ENCODE results near the gene PRCD.
"Not testable (repeated sequence)": the region's sequence is repeated elsewhere in the genome, so short reads cannot be mapped to it uniquely, and the experiment has no call there.

The PRCD gene

GRCh38 chr17:76528528-76529223 lies 11.2 kb upstream of the PRCD start:
- DNase-seq: no peak

GRCh38 chr17:76529224-76530094 lies 10.4 kb upstream of the PRCD start:
- no peak for DNase-seq

- DNase-seq: no peak
Measured at GRCh38 chr17:76530095-76530723, 9.6 kb upstream of the PRCD start.

- DNase-seq: no peak
Measured at GRCh38 chr17:76530811-76531485, 8.9 kb upstream of the PRCD start.

DNA sequence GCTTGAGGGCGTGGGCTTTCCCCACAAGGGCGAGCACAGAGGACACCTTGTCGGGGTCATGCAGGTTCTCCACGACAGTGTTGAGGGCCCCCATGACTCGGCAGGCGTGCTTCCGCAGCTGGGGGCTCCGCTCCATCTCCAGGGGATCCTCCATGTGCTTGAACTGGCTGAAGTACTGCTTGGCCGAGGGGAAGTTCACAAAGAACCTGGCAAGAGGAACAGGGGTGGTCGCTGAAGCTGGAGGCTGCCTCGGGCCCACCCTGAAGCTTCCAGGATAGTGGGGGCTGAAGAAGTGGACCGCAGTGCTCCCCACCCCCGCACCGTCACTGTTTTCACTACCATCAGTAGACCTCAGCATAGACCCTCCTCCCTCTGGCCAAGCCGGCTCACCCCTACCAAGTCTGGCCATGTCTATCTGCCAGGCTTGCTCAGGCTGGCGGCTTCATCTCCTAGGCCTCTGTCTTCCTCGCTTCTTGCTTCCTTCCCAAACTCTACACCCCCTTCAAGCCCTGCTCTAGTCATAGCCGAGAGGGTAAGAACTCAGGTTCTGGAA lies 8.3 kb upstream of the PRCD start:
- no peak for DNase-seq

- no peak for DNase-seq
Measured at GRCh38 chr17:76532072-76532651, 7.7 kb upstream of the PRCD start.

DNA sequence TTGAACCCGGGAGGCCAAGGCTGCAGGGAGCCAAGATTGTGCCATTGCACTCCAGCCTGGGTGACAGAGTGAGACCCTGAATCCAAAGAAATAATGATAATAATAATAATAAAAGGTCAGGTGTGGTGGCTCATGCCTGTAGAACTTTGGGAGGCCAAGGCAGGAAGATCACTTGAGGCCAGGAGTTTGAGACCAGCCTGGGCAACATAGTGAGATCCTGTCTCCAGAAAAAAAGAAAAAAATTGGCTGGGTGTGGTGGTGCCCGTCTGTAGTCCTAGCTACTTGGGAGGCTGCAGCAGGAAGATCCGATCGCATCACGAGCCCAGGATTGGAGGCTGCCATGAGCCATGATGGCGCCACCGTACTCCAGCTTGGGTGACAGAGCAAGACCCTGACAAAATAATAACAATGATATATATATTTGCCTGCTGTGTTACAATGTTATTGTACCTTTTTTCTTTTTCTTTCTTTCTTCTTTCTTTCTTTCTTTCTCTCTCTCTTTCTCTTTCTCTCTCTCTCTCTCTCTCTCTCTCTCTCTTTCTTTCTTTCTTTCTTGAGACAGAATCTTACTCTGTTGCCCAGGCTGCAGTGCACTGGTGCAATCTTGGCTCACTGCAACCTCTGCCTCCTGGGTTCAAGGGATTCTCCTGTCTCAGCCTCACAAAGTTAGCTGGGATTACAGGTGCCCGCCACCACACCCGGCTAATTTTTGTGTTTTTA lies 6.0 kb upstream of the PRCD start:
- DNase-seq: not testable (repeated sequence)

DNA sequence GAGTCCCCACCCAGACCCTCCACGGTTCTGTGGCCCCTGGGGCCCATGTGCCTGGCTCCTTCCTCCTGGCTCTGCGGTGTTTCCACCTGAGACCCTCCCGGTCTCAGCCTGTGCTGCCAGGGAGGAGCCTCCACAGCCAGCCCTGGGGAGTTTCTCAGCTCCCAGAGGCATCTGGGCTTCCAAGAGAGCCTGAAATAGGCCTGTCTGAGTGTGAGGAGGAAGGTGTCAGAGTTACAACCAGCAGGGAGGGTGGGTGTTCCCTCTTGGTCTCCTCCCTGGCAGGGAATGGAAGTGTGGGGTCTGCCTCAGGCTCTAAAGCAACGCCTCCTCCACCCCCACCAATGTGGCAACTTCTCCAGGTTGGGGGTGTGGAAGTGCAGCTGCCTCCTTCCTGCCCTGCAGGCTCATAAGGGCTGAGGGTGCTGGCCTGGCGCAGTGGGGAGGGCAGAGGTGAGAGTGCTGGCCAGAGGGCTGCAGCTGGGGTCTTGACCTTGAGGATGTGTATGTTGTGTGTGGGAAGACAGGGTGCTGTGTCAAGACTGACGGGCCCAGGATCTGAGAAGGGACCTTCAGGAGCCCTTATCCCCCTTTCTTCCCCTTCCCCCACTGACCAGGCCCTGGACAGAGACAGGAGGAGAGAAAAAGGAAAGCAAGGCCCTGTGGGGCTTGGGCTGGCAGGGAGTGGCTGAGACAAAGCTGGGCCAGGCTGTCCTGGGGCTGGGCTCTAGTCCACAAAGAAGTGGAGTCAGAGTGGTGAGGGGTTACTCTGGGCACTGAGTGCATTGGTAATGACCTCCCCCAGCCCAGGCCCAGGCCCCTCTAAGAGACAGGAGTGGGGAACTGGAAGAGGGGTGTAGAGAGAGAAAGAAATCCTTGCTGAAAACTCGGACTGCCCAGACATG lies 4.8 kb upstream of the PRCD start:
- DNase-seq: no peak

DNA sequence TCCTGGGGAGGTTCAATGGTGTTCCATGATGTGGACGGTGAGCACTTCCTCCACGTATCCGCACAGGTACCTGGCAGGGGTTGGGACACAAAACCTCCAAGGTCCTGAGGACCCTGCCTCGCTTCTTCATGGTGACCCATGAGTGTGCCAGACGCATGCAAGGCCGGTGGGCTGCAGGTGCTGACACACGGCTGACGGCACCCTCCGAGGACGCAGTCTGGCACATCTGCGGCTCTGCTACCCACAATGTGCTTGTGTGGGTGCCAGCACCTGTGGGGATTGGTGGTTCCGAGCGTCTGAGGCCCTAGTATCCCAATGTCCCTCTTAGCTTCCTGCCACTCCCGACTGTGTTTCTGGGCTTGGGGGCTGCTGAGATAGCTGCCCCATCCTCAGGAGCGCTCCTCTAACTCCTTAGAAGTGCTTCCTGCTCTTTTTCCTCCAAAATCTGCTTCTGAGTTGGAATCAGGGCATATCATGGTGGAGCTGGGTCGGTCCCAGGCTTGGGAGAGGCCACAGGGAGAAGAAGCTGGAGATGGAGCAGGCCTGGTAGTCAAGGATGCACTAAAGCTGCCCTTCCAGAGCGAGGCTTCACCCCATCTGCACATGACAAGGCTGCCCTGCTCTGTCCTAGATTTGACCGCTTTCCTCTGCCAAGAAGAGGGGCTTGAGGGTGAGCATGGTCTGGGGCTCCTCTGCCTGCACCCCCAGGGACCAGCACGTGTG lies 3.9 kb upstream of the PRCD start:
- DNase-seq: no peak

- DNase-seq: no peak
Measured at GRCh38 chr17:76536511-76537287, 3.1 kb upstream of the PRCD start.

- DNase-seq: no peak
Measured at GRCh38 chr17:76537288-76537577, 2.6 kb upstream of the PRCD start.

DNA sequence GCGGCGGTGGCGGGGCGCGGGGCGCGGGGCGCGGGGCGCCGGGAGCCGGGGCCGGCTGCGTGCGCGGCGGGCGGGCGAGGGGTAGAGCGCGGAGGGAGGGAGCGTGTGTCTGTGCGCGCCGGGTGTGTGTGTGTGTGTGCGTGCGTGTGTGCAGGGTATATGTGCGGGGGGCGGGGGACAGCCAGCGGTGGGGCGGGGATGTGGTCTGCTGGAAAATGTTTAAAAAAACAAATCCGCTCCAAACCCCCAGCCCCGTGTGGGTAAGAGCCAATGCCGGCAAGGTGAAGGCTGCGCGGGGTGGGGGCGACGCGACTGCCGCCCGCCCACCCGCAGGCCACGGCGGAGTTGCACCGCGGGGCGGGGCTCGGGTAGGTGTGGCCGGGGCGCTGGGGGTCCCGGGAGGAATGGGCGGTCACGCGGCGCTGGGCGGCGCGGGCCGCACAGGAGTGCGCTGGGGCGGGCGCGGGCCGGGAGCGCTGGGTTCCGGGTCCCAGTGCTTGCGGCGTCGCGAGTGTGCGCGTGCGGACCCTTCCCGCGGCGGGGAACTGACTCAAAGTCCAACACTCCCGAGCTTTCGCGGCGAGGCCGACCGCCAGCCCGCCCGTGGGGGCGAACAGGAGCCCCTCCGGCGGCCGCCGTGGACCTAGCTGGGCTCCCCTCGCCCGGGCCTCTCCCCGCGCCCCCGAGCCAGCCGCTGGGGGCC lies 2.1 kb upstream of the PRCD start, which contains the start of gene CYGB:
CYGB (minus strand) TSS at position 132 of the 703 bp plus-strand sequence. CDS start 167 bp downstream, outside the sequence.
- no peak for DNase-seq

DNA sequence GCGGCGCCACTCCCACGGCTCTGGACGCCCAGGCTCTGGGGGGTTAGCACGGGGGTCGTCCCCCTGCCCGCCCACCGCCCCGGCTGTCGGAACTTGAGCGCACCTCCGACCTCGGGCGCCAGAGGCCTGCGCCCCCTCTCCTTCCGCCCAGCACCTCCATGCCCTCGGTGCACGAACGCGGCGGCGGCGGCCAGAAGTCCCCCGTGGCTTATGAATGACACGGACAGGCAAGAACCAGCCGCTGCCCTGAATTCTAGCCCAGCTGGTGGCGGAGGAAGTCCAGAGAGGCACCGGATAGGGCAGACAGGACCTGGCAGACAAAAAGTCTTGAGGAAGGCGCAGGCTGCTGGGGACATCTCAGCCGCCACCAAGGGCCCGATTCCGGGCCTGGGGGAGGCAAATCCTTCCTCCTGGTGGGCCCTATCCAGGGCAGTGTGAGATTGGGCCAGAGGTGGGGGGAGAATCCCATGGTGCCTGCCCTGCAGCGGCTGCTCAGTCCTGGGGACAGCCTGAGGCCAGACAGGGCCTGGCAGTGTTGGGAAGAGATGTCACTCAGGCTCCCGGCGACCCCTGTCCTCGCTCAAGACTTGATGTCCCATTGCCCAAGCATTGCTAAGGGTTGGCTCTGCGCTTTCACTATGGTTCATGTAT lies 1.4 kb upstream of the PRCD start:
- no peak for DNase-seq

GRCh38 chr17:76538941-76539570 lies 788 bp upstream of the PRCD start:
- no peak for DNase-seq

DNA sequence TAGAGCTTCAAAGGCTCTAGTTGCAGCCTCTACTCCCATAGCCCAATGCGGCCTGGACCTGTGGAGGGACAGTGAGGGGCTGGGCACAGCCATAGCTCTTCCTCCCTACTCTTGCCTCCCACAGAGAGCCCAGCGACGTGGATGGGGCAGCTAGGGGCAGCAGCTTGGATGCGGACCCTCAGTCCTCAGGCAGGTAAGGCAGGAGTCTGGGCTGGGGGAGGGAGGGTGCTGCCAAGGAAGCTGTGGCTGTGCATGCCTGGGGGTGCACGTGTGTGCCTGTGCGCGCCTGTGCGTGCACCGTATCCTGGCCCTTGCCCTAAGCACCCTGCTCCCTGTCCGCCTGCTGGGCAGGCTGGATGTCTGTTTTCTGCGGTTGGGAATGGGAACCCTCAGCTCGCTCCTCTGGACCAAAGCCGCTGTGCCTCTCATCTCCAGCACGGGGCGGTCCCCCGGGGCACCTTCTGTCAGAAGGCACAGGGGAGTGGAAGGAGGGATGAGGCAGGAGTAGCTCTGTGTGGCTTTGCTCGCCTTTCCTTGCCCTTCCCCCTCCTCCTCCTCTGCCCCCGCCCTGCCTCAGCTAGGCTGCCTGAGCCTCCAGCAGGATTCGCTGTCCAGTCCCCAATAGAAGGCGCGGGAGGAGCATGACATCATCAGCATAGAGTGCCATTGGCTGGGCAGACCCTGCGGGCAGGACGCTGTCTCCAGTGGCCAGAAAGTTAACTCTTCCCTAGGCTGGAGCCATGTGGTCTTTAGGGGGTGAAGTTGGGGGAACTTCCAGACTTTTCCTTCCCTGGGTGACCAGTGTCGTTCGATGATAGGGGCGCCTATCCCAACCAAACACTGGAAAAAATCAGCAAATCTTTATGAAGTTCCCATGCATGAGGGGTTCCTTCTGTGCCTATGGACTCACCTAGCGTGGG lies 797 bp downstream of the PRCD start:
- peak; percentile 94 for DNase-seq

GRCh38 chr17:76541739-76542454 lies 2.1 kb downstream of the PRCD start:
- DNase-seq: no peak
